ENCODE measurements around the gene GTF2F2. TPM values are rescaled to one million over a fixed set of nuclear protein-coding genes. Genes with fewer than 3 reads are reported as not detected.

GTF2F2 gene
- total RNA-seq, 1 experiment from 2014 or later: 28.1 TPM

- Mint-ChIP-seq H3K4me3 (ENCODE audit: unreplicated experiment) (no peak overlapping the region), H3K27me3 (ENCODE audit: insufficient read depth, unreplicated experiment) (peaks cover 3% of the 10 kb centered on the region), H3K27ac (ENCODE audit: unreplicated experiment) (no peak overlapping the region), H3K4me1 (ENCODE audit: low read depth, unreplicated experiment) (peaks cover 12% of the 10 kb centered on the region), H3K9me3 (ENCODE audit: unreplicated experiment) (no peaks in the 10 kb centered on the region), H3K36me3 (ENCODE audit: insufficient read depth, unreplicated experiment) (no peaks in the 10 kb centered on the region)
- Histone ChIP-seq H3K4me1 (0 out of 2 replicates have a peak, but pooled peaks cover 4% of the 10 kb centered on the region), H3K27me3 (replicated peaks; ENCODE audit: control insufficient read depth, insufficient read depth, low read length) (no peaks in the 10 kb centered on the region; the same call in 1 of the 2 replicates), H3K9me3 (no peaks in the 10 kb centered on the region), H3K4me3 (ENCODE audit: low read depth, low read length) (no peak overlapping the region), H3K36me3 (ENCODE audit: control insufficient read depth, insufficient read depth, low read length) (no peaks in the 10 kb centered on the region)
- DNase-seq: no peak
- no peak for TF ChIP-seq CTCF (IDR thresholded peaks at IDR 0.05; ENCODE audit: insufficient read depth in 1 of 2, low read depth in 1 of 2, low read length in 1 of 2, severe bottlenecking in 1 of 2, unreplicated experiment in 1 of 2)
- intact Hi-C loops (cut with micrococcal nuclease; ENCODE audit: unreplicated experiment): no loop called here
- POLR2A ChIA-PET: no interaction called here
- no TSS peak for BruUV-seq (replicated peaks)
- CTCF ChIA-PET: no interaction called here
Observed at GRCh38 chr13:45078003-45078402, 42.3 kb upstream of the GTF2F2 start.

GRCh38 chr13:45082964-45083363 lies 37.3 kb upstream of the GTF2F2 start:
- ChIA-PET CTCF (no interaction called here), POLR2A (no interaction called here)
- Mint-ChIP-seq H3K9me3 (ENCODE audit: unreplicated experiment) (no peaks in the 10 kb centered on the region), H3K36me3 (ENCODE audit: insufficient read depth, unreplicated experiment) (no peaks in the 10 kb centered on the region), H3K27ac (ENCODE audit: unreplicated experiment) (no peak overlapping the region), H3K4me3 (ENCODE audit: unreplicated experiment) (no peak overlapping the region), H3K27me3 (ENCODE audit: insufficient read depth, unreplicated experiment) (peaks cover 3% of the 10 kb centered on the region), H3K4me1 (ENCODE audit: low read depth, unreplicated experiment) (peaks cover 6% of the 10 kb centered on the region)
- no peak for DNase-seq
- intact Hi-C loops (cut with micrococcal nuclease; ENCODE audit: unreplicated experiment): no loop called here
- no peaks in the 10 kb centered on the region for H3K9me3 ChIP-seq
- no peak for TF ChIP-seq CTCF (IDR thresholded peaks at IDR 0.05; ENCODE audit: insufficient read depth in 1 of 2, low read depth in 1 of 2, low read length in 1 of 2, severe bottlenecking in 1 of 2, unreplicated experiment in 1 of 2)
- H3K27me3 ChIP-seq (replicated peaks; ENCODE audit: control insufficient read depth, insufficient read depth, low read length): no peaks in the 10 kb centered on the region; the same call in 1 of the 2 replicates
- H3K4me3 ChIP-seq (ENCODE audit: low read depth, low read length): no peak overlapping the region
- no peaks in the 10 kb centered on the region for H3K4me1 ChIP-seq
- no TSS peak for BruUV-seq (replicated peaks)
- H3K36me3 ChIP-seq (ENCODE audit: control insufficient read depth, insufficient read depth, low read length): no peaks in the 10 kb centered on the region

- Mint-ChIP-seq H3K27me3 (ENCODE audit: insufficient read depth, unreplicated experiment) (peaks cover 3% of the 10 kb centered on the region), H3K9me3 (ENCODE audit: unreplicated experiment) (no peaks in the 10 kb centered on the region), H3K27ac (ENCODE audit: unreplicated experiment) (no peak overlapping the region), H3K4me3 (ENCODE audit: unreplicated experiment) (no peak overlapping the region), H3K36me3 (ENCODE audit: insufficient read depth, unreplicated experiment) (no peaks in the 10 kb centered on the region), H3K4me1 (ENCODE audit: low read depth, unreplicated experiment) (no peaks in the 10 kb centered on the region)
- no TSS peak for BruUV-seq (replicated peaks)
- H3K4me3 ChIP-seq (ENCODE audit: low read depth, low read length): no peak overlapping the region
- ChIA-PET CTCF (no interaction called here), POLR2A (no interaction called here)
- intact Hi-C loops (cut with micrococcal nuclease; ENCODE audit: unreplicated experiment): no loop called here
- no peaks in the 10 kb centered on the region for H3K9me3 ChIP-seq
- no peaks in the 10 kb centered on the region; the same call in 1 of the 2 replicates for H3K27me3 ChIP-seq (replicated peaks; ENCODE audit: control insufficient read depth, insufficient read depth, low read length)
- no peaks in the 10 kb centered on the region for H3K36me3 ChIP-seq (ENCODE audit: control insufficient read depth, insufficient read depth, low read length)
- H3K4me1 ChIP-seq: no peaks in the 10 kb centered on the region
- no peak for DNase-seq
- TF ChIP-seq CTCF (IDR thresholded peaks at IDR 0.05; ENCODE audit: insufficient read depth in 1 of 2, low read depth in 1 of 2, low read length in 1 of 2, severe bottlenecking in 1 of 2, unreplicated experiment in 1 of 2): no peak
Observed at GRCh38 chr13:45084515-45084914, 35.8 kb upstream of the GTF2F2 start.

Data from Caco-2 (cell line).